ENCODE measurements around the gene OR2T6.

GRCh38 chr1:248404024-248404423 lies 28.5 kb downstream of the OR2T6 start:
- TF ChIP-seq CTCF (conservative IDR thresholded peaks at IDR 0.05; ENCODE audit: low read length) (peak; percentile 43), EZH2phosphoT487 (IDR thresholded peaks at IDR 0.05; ENCODE audit: borderline replicate concordance) (no peak)
